H1 (cell line): Measurements from ENCODE around the gene MT1G. TPM values are rescaled to one million over a fixed set of nuclear protein-coding genes. Genes with fewer than 3 reads are reported as not detected.

ENCODE experiments used
- CTCF ChIA-PET: fragments of 300-600 bp; sonication (Branson Sonifier 250); formaldehyde crosslinking; loops from one replicate; lab custom pipeline; 2021; ENCODE audit not compliant: partially characterized antibody; lab: Charles Lee
- POLR2A ChIA-PET: fragments of 300-600 bp; sonication (Branson Sonifier 250); formaldehyde crosslinking; loops from one replicate; lab custom pipeline; 2021; ENCODE audit warnings: inconsistent platforms; ENCODE audit not compliant: partially characterized antibody; lab: Charles Lee
- DNase-seq, 2 experiments: peaks; one replicate each; pipeline versions ENCODE4 v3.0.0 to v3.0.0-alpha.2; 2010 to 2022; ENCODE audit warnings: low spot score in 2 of 2, low read depth in 1 of 2, mixed read lengths in 1 of 2
- FAIRE-seq: peaks from 2 replicates; lab custom pipeline; 2011; peaks lifted over from hg19 to GRCh38; lab: Jason Lieb, UNC
- H2AFZ ChIP-seq: 2 replicates; pipeline ENCODE4 v1.8.1; 2012; ENCODE audit warnings: low read length, inconsistent platforms
- H2AK5ac ChIP-seq: 2 replicates; pipeline ENCODE4 v1.6.1; 2013; ENCODE audit warnings: low read depth, low read length
- H2BK120ac ChIP-seq: replicated peaks from 2 replicates; pipeline ENCODE3; 2013; ENCODE audit warnings: low read depth, low read length, inconsistent platforms
- H2BK12ac ChIP-seq: 2 replicates; pipeline ENCODE4 v1.6.1; 2013; ENCODE audit warnings: low read depth, low read length
- H2BK15ac ChIP-seq: 2 replicates; pipeline ENCODE4 v1.6.1; 2013; ENCODE audit warnings: low read length
- H2BK20ac ChIP-seq: 2 replicates; pipeline ENCODE4 v1.6.1; 2013; ENCODE audit warnings: low read length
- H2BK5ac ChIP-seq: 2 replicates; pipeline ENCODE4 v1.6.1; 2013; ENCODE audit warnings: low read depth, low read length
- H3K14ac ChIP-seq: 2 replicates; pipeline ENCODE4 v1.6.1; 2013; ENCODE audit warnings: inconsistent platforms; ENCODE audit not compliant: insufficient read length
- H3K18ac ChIP-seq: 2 replicates; pipeline ENCODE4 v1.6.1; 2013; ENCODE audit warnings: low read length; ENCODE audit errors: extremely low read depth
- H3K23ac ChIP-seq: 2 replicates; pipeline ENCODE4 v1.6.1; 2013; ENCODE audit warnings: inconsistent platforms; ENCODE audit not compliant: insufficient read length
- H3K23me2 ChIP-seq: 2 replicates; pipeline ENCODE4 v1.6.1; 2013; ENCODE audit warnings: low read depth, low read length
- H3K27ac ChIP-seq: 2 replicates; pipeline ENCODE4 v1.6.1; 2011; ENCODE audit warnings: low read depth, low read length, inconsistent platforms
- H3K27me3 ChIP-seq, 4 experiments: replicated peaks in 1 of 4; 1 replicate in 1 of 4; 2 replicates in 3 of 4; pipeline versions ENCODE4 v1.6.1 to v1.8.1; 2011 to 2013; ENCODE audit warnings: low read length in 3 of 4, mild to moderate bottlenecking in 3 of 4, inconsistent platforms in 2 of 4, mixed read lengths in 2 of 4, moderate library complexity in 1 of 4; ENCODE audit not compliant: control insufficient read depth in 3 of 4, insufficient read depth in 3 of 4; ENCODE audit errors: extremely low read depth in 1 of 4
- H3K36me3 ChIP-seq, 4 experiments: 2 replicates each; pipeline versions ENCODE4 v1.6.1 to v1.8.1; 2011 to 2013; ENCODE audit warnings: mild to moderate bottlenecking in 4 of 4, low read length in 3 of 4, moderate library complexity in 2 of 4, control low read depth in 1 of 4, inconsistent platforms in 1 of 4; ENCODE audit not compliant: insufficient read depth in 4 of 4, control insufficient read depth in 2 of 4
- H3K4ac ChIP-seq: replicated peaks from 2 replicates; pipeline ENCODE3; 2013; ENCODE audit warnings: low read length, low read depth, mixed read lengths, inconsistent platforms; ENCODE audit not compliant: insufficient read length
- H3K4me1 ChIP-seq, 4 experiments: replicated peaks in 1 of 4; 1 replicate in 1 of 4; 2 replicates in 3 of 4; pipeline versions ENCODE4 v1.6.1 to v1.8.1; 2011 to 2013; ENCODE audit warnings: low read length in 3 of 4, inconsistent platforms in 2 of 4, mixed read lengths in 1 of 4; ENCODE audit not compliant: insufficient read depth in 4 of 4, control insufficient read depth in 3 of 4
- H3K4me2 ChIP-seq, 2 experiments: 2 replicates each; pipeline versions ENCODE4 v1.6.1 to v1.8.1; 2011 to 2013; ENCODE audit warnings: low read depth in 2 of 2, low read length in 2 of 2, control low read depth in 1 of 2, inconsistent platforms in 1 of 2, mild to moderate bottlenecking in 1 of 2; ENCODE audit not compliant: insufficient read depth in 1 of 2
- H3K4me3 ChIP-seq, 4 experiments: fragments of 200-600, 300-600 bp in 1 of 4; sonication (generic), shearing (Covaris generic), sonication (Bioruptor Twin) in 1 of 4; 2 replicates each; pipeline versions ENCODE4 v1.5.1 to v1.8.1; 2011 to 2016; ENCODE audit warnings: low read length in 4 of 4, low read depth in 3 of 4, control low read depth in 2 of 4, inconsistent platforms in 2 of 4, mild to moderate bottlenecking in 2 of 4, mixed read lengths in 1 of 4, moderate library complexity in 1 of 4; ENCODE audit not compliant: insufficient read depth in 2 of 4; ENCODE audit errors: extremely low read depth in 1 of 4
- H3K56ac ChIP-seq: replicated peaks from 2 replicates; pipeline ENCODE3; 2013; ENCODE audit warnings: low read depth, mild to moderate bottlenecking, mixed read lengths, low read length, inconsistent platforms; ENCODE audit not compliant: insufficient read length
- H3K79me1 ChIP-seq: 2 replicates; pipeline ENCODE4 v1.6.1; 2013; ENCODE audit warnings: low read depth, low read length, control low read depth
- H3K79me2 ChIP-seq, 2 experiments: 2 replicates each; pipeline versions ENCODE4 v1.6.1 to v1.8.1; 2012 to 2013; ENCODE audit warnings: low read length in 2 of 2, mild to moderate bottlenecking in 2 of 2, inconsistent platforms in 1 of 2; ENCODE audit not compliant: insufficient read depth in 2 of 2, control insufficient read depth in 1 of 2
- H3K9ac ChIP-seq, 4 experiments: replicated peaks in 1 of 4; 1 replicate in 1 of 4; 2 replicates in 3 of 4; pipeline versions ENCODE4 v1.6.1 to v1.8.1; 2011 to 2013; ENCODE audit warnings: low read depth in 3 of 4, low read length in 3 of 4, control low read depth in 2 of 4, mild to moderate bottlenecking in 2 of 4, moderate library complexity in 2 of 4, inconsistent platforms in 1 of 4; ENCODE audit errors: extremely low read depth in 1 of 4
- H3K9me3 ChIP-seq, 2 experiments: 2 replicates each; pipeline versions ENCODE4 v1.6.1 to v1.8.1; 2012 to 2013; ENCODE audit warnings: mild to moderate bottlenecking in 2 of 2, moderate library complexity in 2 of 2, control low read depth in 1 of 2, inconsistent platforms in 1 of 2, low read depth in 1 of 2, low read length in 1 of 2, mixed read lengths in 1 of 2; ENCODE audit not compliant: insufficient read depth in 2 of 2
- H4K20me1 ChIP-seq, 2 experiments: replicated peaks in 1 of 2; 2 replicates each; pipeline versions ENCODE3 to v1.8.1; 2011 to 2013; ENCODE audit warnings: inconsistent platforms in 2 of 2, low read length in 2 of 2, mild to moderate bottlenecking in 1 of 2; ENCODE audit not compliant: insufficient read depth in 2 of 2, control insufficient read depth in 1 of 2
- H4K5ac ChIP-seq: 2 replicates; pipeline ENCODE4 v1.6.1; 2013; ENCODE audit warnings: low read length, low read depth, mixed read lengths, inconsistent platforms; ENCODE audit not compliant: insufficient read length
- H4K8ac ChIP-seq: 2 replicates; pipeline ENCODE4 v1.8.0; 2013; ENCODE audit warnings: mild to moderate bottlenecking, moderate library complexity, low read length, inconsistent platforms; ENCODE audit not compliant: insufficient read depth; ENCODE audit errors: extremely low read depth
- H4K91ac ChIP-seq: replicated peaks from 2 replicates; pipeline ENCODE3; 2013; ENCODE audit warnings: low read length, mixed read lengths, inconsistent platforms; ENCODE audit not compliant: insufficient read length
- EZH2 ChIP-seq: fragments of 200-600 bp; sonication (generic); IDR thresholded peaks from 2 replicates; pipeline ENCODE4 v1.7.1; 2012; ENCODE audit warnings: low read depth, mild to moderate bottlenecking, moderate library complexity, low read length, inconsistent platforms; ENCODE audit not compliant: severe bottlenecking
- FOSL1 ChIP-seq: IDR thresholded peaks from 2 replicates; pipeline ENCODE4 v1.6.1; 2011; ENCODE audit warnings: mild to moderate bottlenecking, low read depth, low read length, moderate library complexity; ENCODE audit not compliant: insufficient read depth
- KDM4A ChIP-seq: IDR thresholded peaks from one replicate; pipeline ENCODE4 v1.7.1; 2012; ENCODE audit warnings: low read depth, mild to moderate bottlenecking, moderate library complexity, low read length, inconsistent platforms; ENCODE audit not compliant: severe bottlenecking
- WGBS, 2 experiments: shearing (Covaris generic) in 1 of 2; methylation state at CpG; one replicate each; pipeline versions ENCODE4 v1.1.6 to v1.1.7; 2013 to 2015; ENCODE audit warnings: low lambda C conversion rate in 2 of 2, mixed read lengths in 2 of 2, inconsistent platforms in 1 of 2, low coverage in 1 of 2, missing lambda C conversion rate in 1 of 2; ENCODE audit not compliant: insufficient replicate concordance in 2 of 2, insufficient coverage in 1 of 2, insufficient read length in 1 of 2; ENCODE audit errors: extremely low coverage in 1 of 2, missing lambda C conversion rate in 1 of 2; 5-methylcytosine and 5-hydroxymethylcytosine counted together
- polyA plus RNA-seq, 7 experiments: library from polyadenylated mRNA; depleted of rRNA in 3 of 7; stranded (reverse) in 5 of 7; unstranded in 2 of 7; fragments of >200 nt in 5 of 7; fragments of 200-250 nt in 2 of 7; gene quantifications; 1 replicate in 5 of 7; 2 replicates in 1 of 7; 4 replicates in 1 of 7; pipeline versions ENCODE4 v1.2.1 to v1.2.3, GENCODE V29; 2011 to 2013; ENCODE audit warnings: missing spikeins in 2 of 7, mixed read lengths in 2 of 7
- total RNA-seq: library from RNA; stranded (reverse); fragmentation: NEBNext Ultra II Directional; extraction: Animal tissue kit (Norgen Biotek cat#: 25700); gene quantifications from 2 replicates; pipeline ENCODE4 v1.2.1, GENCODE V29; 2021

Gene MT1G
- total and polyA plus RNA-seq, 2 of the 8 experiments (the other 6 are each of a cell fraction or from before 2014, with no cell fraction given) = 17.7 to 515 TPM

DNA sequence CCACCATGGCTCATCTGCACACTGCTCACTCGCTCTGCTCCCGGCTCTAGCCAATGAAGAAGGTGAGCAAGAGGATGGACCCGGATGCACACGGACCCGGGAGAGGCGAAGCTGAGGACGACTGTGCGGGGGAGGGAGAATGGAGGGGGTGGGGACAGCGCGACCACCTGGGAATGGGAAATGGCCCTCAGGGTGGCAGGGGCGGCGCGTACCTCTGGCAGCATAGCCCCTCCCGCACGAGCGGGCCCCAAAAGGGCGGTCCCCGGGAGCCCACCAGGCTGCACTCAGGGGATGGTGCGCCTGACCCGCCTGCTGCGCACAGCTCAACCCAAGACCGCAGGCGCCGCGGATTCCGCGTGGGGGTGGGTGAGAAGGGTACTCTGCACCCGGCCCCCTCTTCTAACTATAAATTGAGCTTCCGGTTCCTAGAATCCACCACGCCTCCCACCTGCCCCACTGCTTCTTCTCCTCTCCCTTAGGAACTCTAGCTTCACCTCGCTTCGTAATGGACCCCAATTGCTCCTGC lies 7.9 kb upstream of the MT1G start:
- Histone ChIP-seq H2BK5ac (peak overlapping the region; percentile 86), H3K18ac (peak overlapping the region; percentile 79), H4K20me1 (no peaks in the 10 kb centered on the region), H3K9me3 (no peaks in the 10 kb centered on the region), H3K14ac (no peak overlapping the region), H2BK12ac (peak overlapping the region; percentile 44; the same call in 1 of the 2 replicates), H3K4me2 (peak overlapping the region; percentile 78 to 90), H3K23ac (no peak overlapping the region), H3K4ac (no peak overlapping the region), H3K27me3 (peaks cover 12 to 55% (median 35%) of the 10 kb centered on the region in 4 experiments), H3K23me2 (no peaks in the 10 kb centered on the region; the same call in 1 of the 2 replicates), H3K27ac (no peak overlapping the region), H3K4me3 (peak overlapping the region; percentile 40 to 62 (median 40)), H3K56ac (no peak overlapping the region), H2BK15ac (no peak overlapping the region), H3K9ac (no peak overlapping the region), H3K79me2 (no peaks in the 10 kb centered on the region), H4K5ac (no peak overlapping the region), H4K8ac (no peak overlapping the region), H2AK5ac (no peak overlapping the region), H4K91ac (peak overlapping the region; percentile 56), H3K79me1 (no peaks in the 10 kb centered on the region), H3K4me1 (peaks cover 0 to 13% (median 3%) of the 10 kb centered on the region in 4 experiments; a peak in 5 of 7 replicates), H2AFZ (peak overlapping the region; percentile 91), H3K36me3 (no peaks in the 10 kb centered on the region), H2BK20ac (peak overlapping the region; percentile 15; the same call in 1 of the 2 replicates), H2BK120ac (no peak overlapping the region)
- CTCF ChIA-PET = interaction anchor here (0.7 to 6.0 kb wide), 11 partner anchors 27 to 111 kb away, joined by 3 to 57 read pairs (median 3); partner anchors contain the start of gene MT1E
- TF ChIP-seq KDM4A (peak; percentile 65), FOSL1 (no peak), EZH2 (peak; percentile 10)
- 4% methylated on average over 21 of the region's 32 CpGs; no CpG with 5 or more reads in 1 of the 2 experiments for WGBS, 2 experiments
- peak in 1 of 2 experiments; percentile 73 for DNase-seq
- POLR2A ChIA-PET = interaction anchor here (0.7 to 12.9 kb wide), 12 partner anchors 7 to 82 kb away, joined by 3 to 205 read pairs (median 4); partner anchors contain the start of genes MT1E, MT1G, MT1H and MT2A
- no peak for FAIRE-seq
